ENCODE data around the gene SELENOP.
A peak's percentile ranks its signal among the peaks of the same experiment; 100 is the strongest.

Gene SELENOP

GRCh38 chr5:42798284-42799240 lies 13.1 kb downstream of the SELENOP start:
- DNase-seq (ENCODE audit: low read depth) = no peak

- no peak for DNase-seq (ENCODE audit: low read depth)
Observed at GRCh38 chr5:42791151-42791550, 20.5 kb downstream of the SELENOP start.

GRCh38 chr5:42787845-42788244 lies 23.8 kb downstream of the SELENOP start:
- no peak for DNase-seq (ENCODE audit: low read depth)

- DNase-seq (ENCODE audit: low read depth) = no peak
Observed at GRCh38 chr5:42787073-42787472, 24.6 kb downstream of the SELENOP start.

- DNase-seq (ENCODE audit: low read depth) = no peak
Observed at GRCh38 chr5:42785756-42786155, 25.9 kb downstream of the SELENOP start.

- no peak for DNase-seq (ENCODE audit: low read depth)
Observed at GRCh38 chr5:42784132-42784531, 27.6 kb downstream of the SELENOP start.

- no peak for DNase-seq (ENCODE audit: low read depth)
Observed at GRCh38 chr5:42781584-42781983, 30.1 kb downstream of the SELENOP start.

GRCh38 chr5:42779083-42779482 lies 32.6 kb downstream of the SELENOP start:
- DNase-seq (ENCODE audit: low read depth) = no peak

GRCh38 chr5:42772265-42772993 lies 39.3 kb downstream of the SELENOP start:
- DNase-seq (ENCODE audit: low read depth) = no peak

GRCh38 chr5:42770003-42770402 lies 41.7 kb downstream of the SELENOP start:
- DNase-seq (ENCODE audit: low read depth) = no peak

GRCh38 chr5:42768106-42768504 lies 43.6 kb downstream of the SELENOP start:
- DNase-seq (ENCODE audit: low read depth) = no peak

- no peak for DNase-seq (ENCODE audit: low read depth)
Observed at GRCh38 chr5:42767491-42768105, 44.1 kb downstream of the SELENOP start.

GRCh38 chr5:42761791-42762190 lies 49.9 kb downstream of the SELENOP start:
- DNase-seq (ENCODE audit: low read depth) = no peak

- DNase-seq (ENCODE audit: low read depth) = no peak
Observed at GRCh38 chr5:42760426-42760825, 51.3 kb downstream of the SELENOP start.

GRCh38 chr5:42759456-42759855 lies 52.2 kb downstream of the SELENOP start:
- DNase-seq (ENCODE audit: low read depth) = no peak

- DNase-seq (ENCODE audit: low read depth) = peak; percentile 52
Observed at GRCh38 chr5:42756606-42757601, 54.8 kb downstream of the SELENOP start, which contains the start of gene CCDC152. CCDC152 (plus strand) TSS chr5:42756818; CDS start chr5:42759122, 2,304 bp downstream.

- no peak for DNase-seq (ENCODE audit: low read depth)
Observed at GRCh38 chr5:42753099-42753498, 58.6 kb downstream of the SELENOP start.

- DNase-seq (ENCODE audit: low read depth) = no peak
Observed at GRCh38 chr5:42751044-42751443, 60.6 kb downstream of the SELENOP start.

GRCh38 chr5:42750507-42750906 lies 61.2 kb downstream of the SELENOP start:
- no peak for DNase-seq (ENCODE audit: low read depth)

Data from activated T-cell treated with anti-CD3 and anti-CD28 coated beads for 24 hours (primary cell).